GM18499 (cell line): ENCODE measurements around the gene GRPEL1.

Experiments
- ATAC-seq: cut with Tn5 transposase; IDR thresholded peaks from one replicate; pipeline ENCODE4 v1.9.1; 2021; ENCODE audit warnings: moderate number of reproducible peaks; ENCODE audit not compliant: insufficient read depth, unreplicated experiment

The GRPEL1 gene

GRCh38 chr4:7067126-7067451 lies 775 bp downstream of the GRPEL1 start:
- no peak for ATAC-seq

- no peak for ATAC-seq
Observed at GRCh38 chr4:7066493-7066892, 1.4 kb downstream of the GRPEL1 start.

GRCh38 chr4:7066006-7066405 lies 1.9 kb downstream of the GRPEL1 start:
- no peak for ATAC-seq

- ATAC-seq: no peak
Observed at GRCh38 chr4:7063362-7063761, 4.5 kb downstream of the GRPEL1 start.

- no peak for ATAC-seq
Observed at GRCh38 chr4:7062816-7063215, 5.0 kb downstream of the GRPEL1 start.

- ATAC-seq: no peak
Observed at GRCh38 chr4:7061815-7062214, 6.0 kb downstream of the GRPEL1 start.

GRCh38 chr4:7060346-7061150 lies 7.3 kb downstream of the GRPEL1 start:
- no peak for ATAC-seq

GRCh38 chr4:7059662-7060061 lies 8.2 kb downstream of the GRPEL1 start:
- no peak for ATAC-seq

GRCh38 chr4:7058792-7059191 lies 9.1 kb downstream of the GRPEL1 start:
- no peak for ATAC-seq

GRCh38 chr4:7055990-7056325 lies 11.9 kb downstream of the GRPEL1 start:
- no peak for ATAC-seq

GRCh38 chr4:7055111-7055989 lies 12.5 kb downstream of the GRPEL1 start:
- ATAC-seq: no peak

GRCh38 chr4:7054106-7054880 lies 13.6 kb downstream of the GRPEL1 start:
- no peak for ATAC-seq

- no peak for ATAC-seq
Observed at GRCh38 chr4:7052923-7053715, 14.7 kb downstream of the GRPEL1 start.

GRCh38 chr4:7052313-7052712 lies 15.6 kb downstream of the GRPEL1 start:
- ATAC-seq: no peak

GRCh38 chr4:7051905-7052304 lies 16.0 kb downstream of the GRPEL1 start:
- no peak for ATAC-seq

- ATAC-seq: no peak
Observed at GRCh38 chr4:7051144-7051495, 16.7 kb downstream of the GRPEL1 start.

- ATAC-seq: no peak
Observed at GRCh38 chr4:7050481-7051143, 17.3 kb downstream of the GRPEL1 start.

- no peak for ATAC-seq
Observed at GRCh38 chr4:7049739-7050138, 18.1 kb downstream of the GRPEL1 start.

- no peak for ATAC-seq
Observed at GRCh38 chr4:7049295-7049694, 18.6 kb downstream of the GRPEL1 start.

- no peak for ATAC-seq
Observed at GRCh38 chr4:7048642-7049041, 19.2 kb downstream of the GRPEL1 start.
